Retinal pigment epithelial cell (primary cell): Measurements from ENCODE around the gene LEMD2.

Source experiments
- DNase-seq: peaks from one replicate; pipeline ENCODE4 v3.0.0-alpha.2; 2010; ENCODE audit warnings: low read depth
- H3K4me3 ChIP-seq: 2 replicates; pipeline ENCODE4 v1.5.1; 2011; ENCODE audit warnings: mild to moderate bottlenecking, low read length, control low read depth, moderate library complexity
- TF ChIP-seq, protein P1 (sequence below): conservative IDR thresholded peaks from 2 replicates; pipeline ENCODE4 v1.5.1; 2011; ENCODE audit warnings: low read depth, low read length, control low read depth, inconsistent platforms

Gene LEMD2

DNA sequence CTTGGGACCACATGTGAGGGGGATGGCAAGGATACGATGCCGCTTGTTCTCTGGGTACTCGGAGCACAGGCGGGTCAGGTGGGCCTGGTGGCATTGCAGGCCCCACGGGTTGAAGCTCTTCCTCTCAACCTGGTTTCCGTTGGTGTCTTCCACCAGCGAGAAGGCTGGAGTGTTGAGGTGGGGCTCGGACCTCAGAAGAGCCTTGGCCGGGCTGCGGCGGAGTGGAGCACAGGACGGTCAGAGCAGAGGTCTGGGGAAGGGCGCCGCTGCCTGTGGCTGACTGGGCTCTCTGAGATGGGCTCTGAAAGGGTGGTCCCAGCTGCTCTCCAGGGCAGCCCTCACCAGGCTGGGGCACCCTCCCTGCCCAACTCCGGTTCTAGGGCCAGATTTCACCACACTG, 62.2 kb downstream of the LEMD2 start:
- H3K4me3 ChIP-seq, result no peak overlapping the region
- TF ChIP-seq, protein P1, sequence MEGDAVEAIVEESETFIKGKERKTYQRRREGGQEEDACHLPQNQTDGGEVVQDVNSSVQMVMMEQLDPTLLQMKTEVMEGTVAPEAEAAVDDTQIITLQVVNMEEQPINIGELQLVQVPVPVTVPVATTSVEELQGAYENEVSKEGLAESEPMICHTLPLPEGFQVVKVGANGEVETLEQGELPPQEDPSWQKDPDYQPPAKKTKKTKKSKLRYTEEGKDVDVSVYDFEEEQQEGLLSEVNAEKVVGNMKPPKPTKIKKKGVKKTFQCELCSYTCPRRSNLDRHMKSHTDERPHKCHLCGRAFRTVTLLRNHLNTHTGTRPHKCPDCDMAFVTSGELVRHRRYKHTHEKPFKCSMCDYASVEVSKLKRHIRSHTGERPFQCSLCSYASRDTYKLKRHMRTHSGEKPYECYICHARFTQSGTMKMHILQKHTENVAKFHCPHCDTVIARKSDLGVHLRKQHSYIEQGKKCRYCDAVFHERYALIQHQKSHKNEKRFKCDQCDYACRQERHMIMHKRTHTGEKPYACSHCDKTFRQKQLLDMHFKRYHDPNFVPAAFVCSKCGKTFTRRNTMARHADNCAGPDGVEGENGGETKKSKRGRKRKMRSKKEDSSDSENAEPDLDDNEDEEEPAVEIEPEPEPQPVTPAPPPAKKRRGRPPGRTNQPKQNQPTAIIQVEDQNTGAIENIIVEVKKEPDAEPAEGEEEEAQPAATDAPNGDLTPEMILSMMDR, result no peak
- no peak for DNase-seq

DNA sequence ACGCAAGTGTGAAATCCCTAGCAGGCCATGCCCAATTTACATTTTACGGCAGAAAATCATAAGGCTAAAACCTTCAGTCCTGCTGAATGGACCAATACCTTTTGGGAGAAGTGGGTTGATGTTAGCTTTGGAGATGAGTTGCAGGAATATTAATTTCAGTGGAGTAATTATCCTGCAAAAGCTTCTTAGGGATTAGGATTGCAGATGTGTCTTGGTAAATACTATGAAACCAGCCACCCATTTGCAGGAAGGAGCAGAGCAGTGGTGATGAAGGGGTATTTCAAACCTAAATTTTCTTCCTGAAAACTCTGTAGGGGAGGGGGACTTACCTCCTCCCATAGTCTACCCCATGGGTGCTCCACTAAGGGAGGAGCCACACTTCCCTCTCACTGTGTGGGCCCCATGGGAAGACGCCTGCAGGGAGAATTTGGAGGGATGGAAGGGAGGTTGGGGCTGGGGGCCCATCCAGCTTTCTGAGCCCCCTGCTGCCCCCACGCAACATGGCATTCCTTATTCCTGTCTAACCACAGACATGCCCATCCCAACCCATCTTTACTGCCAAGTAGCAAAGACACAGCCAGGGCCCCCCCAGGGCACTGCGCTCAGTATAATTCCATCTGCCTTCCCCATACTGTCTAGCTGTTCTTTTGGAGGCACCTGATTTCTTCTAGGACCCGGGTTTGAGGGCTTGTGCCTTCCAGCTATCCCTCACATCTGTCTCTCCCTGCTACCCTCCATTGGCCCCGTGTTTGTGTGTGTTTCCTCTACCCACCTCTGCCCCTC, 62.8 kb downstream of the LEMD2 start:
- no peak overlapping the region for H3K4me3 ChIP-seq
- TF ChIP-seq, protein P1, result no peak
- no peak for DNase-seq

DNA sequence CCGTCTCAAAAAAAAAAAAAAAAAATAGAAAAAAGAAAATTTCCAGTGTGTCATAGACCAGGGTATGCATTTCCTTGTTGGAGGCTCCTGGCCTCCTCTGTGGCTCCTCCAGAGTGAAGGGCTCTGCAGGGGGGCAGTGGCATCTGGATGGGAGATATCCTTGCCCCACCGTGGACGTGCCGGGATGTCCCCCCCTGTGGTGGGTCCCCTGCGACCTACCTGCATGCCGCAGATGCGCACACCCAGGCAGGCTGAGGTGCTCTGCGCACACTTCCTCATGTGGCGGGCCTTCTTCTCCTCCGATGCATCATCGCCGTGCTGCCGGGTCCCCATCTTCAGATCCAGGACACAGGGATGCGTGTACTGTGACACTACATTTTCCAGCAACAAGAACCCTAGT, 63.7 kb downstream of the LEMD2 start:
- H3K4me3 ChIP-seq, result no peak overlapping the region
- TF ChIP-seq, protein P1, result no peak
- no peak for DNase-seq

DNA sequence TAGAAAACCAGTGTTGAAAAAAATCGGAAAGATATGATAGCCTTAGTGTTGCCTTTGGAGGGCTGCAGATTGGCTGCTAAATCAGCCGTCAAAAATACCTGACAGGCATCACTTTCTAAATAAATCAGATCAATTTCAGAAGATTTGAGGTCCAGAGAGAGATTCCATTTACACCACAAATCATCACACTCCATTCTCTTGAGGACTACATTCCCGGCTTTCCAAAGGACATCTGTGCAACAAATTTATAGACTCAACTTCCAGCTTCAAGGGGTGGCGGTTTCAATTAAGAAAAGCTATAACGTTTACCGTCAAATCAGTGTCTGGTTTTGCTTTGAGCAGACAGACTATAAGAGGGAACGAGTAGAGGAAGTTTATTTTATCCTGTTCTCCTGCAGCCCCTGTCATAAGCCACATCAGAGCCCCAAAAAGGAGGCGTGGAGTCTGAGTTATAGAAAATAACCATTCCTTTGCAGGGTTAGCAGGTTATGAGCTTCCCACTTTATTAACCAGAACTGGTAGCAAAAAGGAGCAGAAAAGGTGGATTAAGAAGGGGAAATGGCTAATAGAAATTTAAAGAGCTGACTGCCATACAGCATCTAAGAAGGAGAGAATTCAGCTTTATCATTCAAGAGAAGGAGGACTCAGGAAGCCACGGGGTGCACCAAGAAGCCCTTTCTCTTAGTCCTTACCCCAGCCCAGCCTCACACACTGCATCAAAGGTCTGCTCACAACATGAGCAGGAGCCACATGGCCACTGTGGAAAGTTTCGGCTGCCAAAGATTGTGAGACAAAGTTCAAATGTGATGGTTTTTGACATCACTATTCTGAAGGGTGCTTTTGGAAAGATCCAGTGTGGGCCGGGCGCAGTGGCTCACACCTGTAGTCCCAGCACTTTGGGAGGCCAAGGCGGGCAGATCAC, 64.6 kb downstream of the LEMD2 start:
- DNase-seq, result no peak
- H3K4me3 ChIP-seq, result no peak overlapping the region
- TF ChIP-seq, protein P1, result no peak

DNA sequence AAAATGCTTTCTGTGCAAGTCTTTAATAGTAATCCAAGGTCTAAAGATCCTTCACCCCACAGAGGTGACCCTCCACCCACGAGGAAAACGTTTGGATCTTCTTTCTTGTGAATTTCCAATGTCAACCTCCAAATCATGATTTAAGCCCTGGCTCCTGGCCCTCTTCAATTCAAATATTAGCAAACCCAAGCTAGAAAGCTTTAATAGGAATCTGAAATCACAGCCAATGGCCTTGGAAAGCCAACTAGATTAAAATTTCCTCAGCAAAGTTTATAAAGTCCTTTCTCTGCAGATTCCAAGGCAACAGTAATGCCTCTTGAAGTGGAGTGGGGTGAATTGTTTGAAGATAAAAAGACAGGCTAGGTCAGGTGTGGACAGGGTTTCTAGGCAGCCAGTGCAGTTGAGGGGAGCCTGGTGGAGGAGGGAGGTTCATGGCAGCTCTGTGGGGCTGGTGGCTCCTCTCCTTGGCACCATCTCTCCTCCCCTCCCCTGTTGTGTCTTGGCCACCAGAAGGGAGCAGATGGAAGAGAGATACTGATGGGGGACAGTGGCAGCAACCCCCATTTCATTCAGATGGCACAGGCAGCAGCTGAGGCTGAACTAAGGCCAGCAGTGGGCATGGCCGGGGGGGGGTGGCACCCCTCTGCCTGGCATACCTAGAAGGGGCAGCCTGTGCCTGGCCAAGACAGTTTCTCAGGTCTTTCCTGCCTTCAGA, 65.4 kb downstream of the LEMD2 start:
- no peak overlapping the region for H3K4me3 ChIP-seq
- TF ChIP-seq, protein P1, result no peak

DNA sequence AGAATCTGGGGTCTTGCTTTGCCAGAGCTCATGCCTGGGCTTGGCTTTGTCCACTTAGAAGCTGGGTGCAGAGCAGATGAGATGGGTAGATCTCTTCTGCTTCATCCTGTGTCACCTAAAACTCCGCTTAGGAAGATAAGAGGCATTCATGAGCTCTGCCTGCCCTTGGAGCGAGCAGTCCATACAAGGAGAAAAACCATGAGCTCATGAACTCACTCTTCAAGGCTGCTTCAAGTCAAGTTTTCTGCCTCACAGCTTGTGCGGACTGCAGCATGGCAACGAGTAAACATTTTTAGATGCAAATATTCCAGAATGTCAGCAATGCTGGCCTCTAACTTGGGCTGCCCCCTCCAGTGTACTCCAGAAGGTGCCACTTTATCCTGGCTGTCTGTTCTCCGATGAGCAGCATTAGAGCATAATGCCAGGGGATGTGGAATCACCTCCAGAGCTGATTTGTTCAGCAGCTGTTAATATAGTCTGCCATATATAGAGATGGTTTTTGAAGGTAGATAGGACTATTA, 66.8 kb downstream of the LEMD2 start:
- no peak overlapping the region for H3K4me3 ChIP-seq
- TF ChIP-seq, protein P1, result no peak
- no peak for DNase-seq

More for the DNA sequence above, 65.4 kb downstream of the LEMD2 start:
- no peak for DNase-seq
